ENCODE data around the gene TRIM66. TPM values are rescaled to one million over a fixed set of nuclear protein-coding genes. Genes with fewer than 3 reads are reported as not detected.

TRIM66 gene
- total RNA-seq, 1 experiment from 2014 or later = 2.1 TPM

GRCh38 chr11:8639655-8640054, 42.8 kb downstream of the TRIM66 start:
- no peak for TF ChIP-seq CTCF (conservative IDR thresholded peaks at IDR 0.05)
- Histone ChIP-seq H2AFZ (ENCODE audit: low read length) (no peak overlapping the region), H2BK120ac (ENCODE audit: low read depth, low read length, poor library complexity, severe bottlenecking) (no peak overlapping the region), H3K9ac (ENCODE audit: extremely low read depth, insufficient read length, low read length) (no peak overlapping the region), H3K79me1 (ENCODE audit: insufficient read depth, low read depth, low read length, poor library complexity, severe bottlenecking) (no peaks in the 10 kb centered on the region), H3K27ac (ENCODE audit: insufficient read length, low read depth, low read length) (no peak overlapping the region), H4K5ac (ENCODE audit: insufficient read length, low read depth, low read length) (no peak overlapping the region), H2BK15ac (ENCODE audit: low read depth, low read length) (no peak overlapping the region), H3K14ac (ENCODE audit: insufficient read depth, low read length) (no peak overlapping the region), H3K4me1 (ENCODE audit: insufficient read depth, low read length) (peaks cover 9% of the 10 kb centered on the region; the same call in 1 of the 2 replicates), H3K4me2 (ENCODE audit: insufficient read depth, insufficient read length, low read length) (no peak overlapping the region), H2AK5ac (ENCODE audit: insufficient read length, low read length) (no peak overlapping the region), H3K18ac (ENCODE audit: insufficient read length, low read depth, low read length) (no peak overlapping the region), H3K4ac (ENCODE audit: low read depth, low read length) (no peak overlapping the region), H2BK5ac (ENCODE audit: insufficient read length, low read length) (no peak overlapping the region), H3K27me3 (ENCODE audit: insufficient read depth, low read length) (no peaks in the 10 kb centered on the region), H4K8ac (replicated peaks; ENCODE audit: insufficient read length, low read depth, low read length) (no peak overlapping the region), H3K23ac (ENCODE audit: insufficient read length, low read depth, low read length) (no peak overlapping the region), H3K9me3 (ENCODE audit: control insufficient read depth, low read depth, low read length) (no peaks in the 10 kb centered on the region), H3T11ph (ENCODE audit: low read length) (no peak overlapping the region), H3K79me2 (ENCODE audit: insufficient read depth, low read length) (no peaks in the 10 kb centered on the region), H4K20me1 (ENCODE audit: control insufficient read depth, insufficient read depth, insufficient read length) (no peaks in the 10 kb centered on the region), H2BK20ac (ENCODE audit: low read depth, low read length, poor library complexity, severe bottlenecking) (no peak overlapping the region), H2BK12ac (ENCODE audit: insufficient read length, low read depth, low read length) (no peak overlapping the region), H4K91ac (ENCODE audit: insufficient read length, low read depth, low read length) (no peak overlapping the region), H3K56ac (ENCODE audit: insufficient read length, low read depth, low read length) (no peak overlapping the region), H3K23me2 (ENCODE audit: insufficient read length, low read depth, low read length, poor library complexity, severe bottlenecking) (no peaks in the 10 kb centered on the region)
- DNase-seq = no peak
- Mint-ChIP-seq H3K27me3 (ENCODE audit: low read depth) (no peaks in the 10 kb centered on the region; the same call in 1 of the 2 replicates), H3K4me1 (peaks cover 20 to 25% of the 10 kb centered on the region in 2 experiments), H3K9me3 (peaks cover 0 to 3% of the 10 kb centered on the region in 2 experiments; a peak in 1 of 5 replicates), H3K4me3 (no peak overlapping the region), H3K36me3 (ENCODE audit: insufficient read depth in 1 of 3, low read depth in 3 of 3) (peaks cover 9 to 15% (median 10%) of the 10 kb centered on the region in 3 experiments; a peak in 6 of 7 replicates), H3K27ac (0 out of 7 replicates have a peak overlapping the region, but pooled peaks of 1 of the 3 experiments have one; percentile 11)
- WGBS (ENCODE audit: extremely low coverage, insufficient read length, low lambda C conversion rate) = no CpG with 5 or more reads among the region's 3 CpGs
